ENCODE measurements around the gene DIS3L2. TPM values are rescaled to one million over a fixed set of nuclear protein-coding genes. Genes with fewer than 3 reads are reported as not detected.

The DIS3L2 gene
- polyA plus RNA-seq, 1 experiment, result 8.2 TPM

- H3K27ac ChIP-seq (ENCODE audit: low read depth, low read length), result no peak overlapping the region
- ChIA-PET POLR2A (no interaction called here), CTCF (no interaction called here)
Measured at GRCh38 chr2:232183279-232183678, 221.8 kb downstream of the DIS3L2 start.

DNA sequence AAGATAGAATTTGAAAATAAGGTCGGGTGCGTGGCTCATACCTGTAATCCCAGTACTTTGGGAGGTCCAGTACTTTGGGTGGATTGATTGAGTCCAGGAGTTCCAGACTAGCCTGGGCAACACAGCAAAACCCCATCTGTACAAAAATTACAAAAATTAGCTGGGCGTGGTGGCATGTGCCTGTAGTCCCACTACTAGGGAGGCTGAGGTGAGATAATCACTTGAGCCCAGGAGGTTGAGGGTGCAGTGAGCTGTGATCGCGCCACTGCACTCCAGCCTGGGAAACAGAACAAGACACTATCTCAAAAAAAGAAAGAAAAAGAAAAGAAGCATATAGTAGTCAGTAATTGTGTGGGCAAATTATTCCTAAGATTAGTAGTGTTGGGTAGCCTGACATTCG lies 222.8 kb downstream of the DIS3L2 start:
- ChIA-PET POLR2A (no interaction called here), CTCF (no interaction called here)
- Histone ChIP-seq H3K9me3 (ENCODE audit: control insufficient read depth, insufficient read depth, low read length) (peaks cover 2% of the 10 kb centered on the region; the same call in 1 of the 2 replicates), H3K4me3 (ENCODE audit: low read depth, low read length) (no peak overlapping the region), H3K27ac (ENCODE audit: low read depth, low read length) (no peak overlapping the region), H3K27me3 (ENCODE audit: control insufficient read depth, insufficient read depth, low read length) (no peaks in the 10 kb centered on the region)
- no peak for TF ChIP-seq CTCF (IDR thresholded peaks at IDR 0.05; ENCODE audit: low read depth, low read length)
- no peak for DNase-seq (ENCODE audit: low read depth, low spot score)

More at GRCh38 chr2:232183279-232183678, 221.8 kb downstream of the DIS3L2 start:
- no peaks in the 10 kb centered on the region for H3K27me3 ChIP-seq (ENCODE audit: control insufficient read depth, insufficient read depth, low read length)
- H3K4me3 ChIP-seq (ENCODE audit: low read depth, low read length), result no peak overlapping the region
- no peak for DNase-seq (ENCODE audit: low read depth, low spot score)
- no peak for TF ChIP-seq CTCF (IDR thresholded peaks at IDR 0.05; ENCODE audit: low read depth, low read length)
- peaks cover 2% of the 10 kb centered on the region; the same call in 1 of the 2 replicates for H3K9me3 ChIP-seq (ENCODE audit: control insufficient read depth, insufficient read depth, low read length)

GRCh38 chr2:232190796-232191195 lies 229.3 kb downstream of the DIS3L2 start:
- CTCF ChIA-PET, result no interaction called here
- DNase-seq (ENCODE audit: low read depth, low spot score), result no peak
- POLR2A ChIA-PET, result no interaction called here
- Histone ChIP-seq H3K9me3 (ENCODE audit: control insufficient read depth, insufficient read depth, low read length) (peaks cover 2% of the 10 kb centered on the region; the same call in 1 of the 2 replicates), H3K27me3 (ENCODE audit: control insufficient read depth, insufficient read depth, low read length) (no peaks in the 10 kb centered on the region), H3K27ac (ENCODE audit: low read depth, low read length) (no peak overlapping the region), H3K4me3 (ENCODE audit: low read depth, low read length) (no peak overlapping the region)
- no peak for TF ChIP-seq CTCF (IDR thresholded peaks at IDR 0.05; ENCODE audit: low read depth, low read length)

GRCh38 chr2:232195487-232195886 lies 234.0 kb downstream of the DIS3L2 start:
- no peaks in the 10 kb centered on the region for H3K27me3 ChIP-seq (ENCODE audit: control insufficient read depth, insufficient read depth, low read length)
- H3K9me3 ChIP-seq (ENCODE audit: control insufficient read depth, insufficient read depth, low read length), result peaks cover 2% of the 10 kb centered on the region; the same call in 1 of the 2 replicates
- TF ChIP-seq CTCF (IDR thresholded peaks at IDR 0.05; ENCODE audit: low read depth, low read length), result no peak
- POLR2A ChIA-PET, result no interaction called here
- no peak overlapping the region for H3K27ac ChIP-seq (ENCODE audit: low read depth, low read length)
- CTCF ChIA-PET, result no interaction called here
- no peak overlapping the region for H3K4me3 ChIP-seq (ENCODE audit: low read depth, low read length)
- no peak for DNase-seq (ENCODE audit: low read depth, low spot score)

DNA sequence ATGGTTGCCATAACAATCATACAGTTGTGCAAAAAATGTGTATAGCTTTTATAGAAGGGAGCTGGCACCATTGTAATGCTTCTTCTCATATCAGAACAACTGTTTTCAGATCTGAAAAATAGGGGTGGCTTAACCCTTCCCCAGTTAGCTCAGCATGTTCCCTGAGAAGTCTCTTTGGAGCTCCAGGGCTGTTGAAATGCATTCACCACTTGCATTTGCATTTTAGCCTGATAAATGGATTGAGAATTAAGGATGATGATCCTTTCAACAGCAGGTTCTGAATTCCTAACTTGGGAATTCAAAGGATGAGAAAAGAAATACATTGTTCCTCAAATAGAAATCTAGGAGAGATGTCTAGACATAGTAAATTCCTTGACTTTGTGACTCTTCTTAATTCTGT lies 235.3 kb downstream of the DIS3L2 start:
- no peak for DNase-seq (ENCODE audit: low read depth, low spot score)
- ChIA-PET POLR2A (no interaction called here), CTCF (no interaction called here)
- no peak overlapping the region for H3K4me3 ChIP-seq (ENCODE audit: low read depth, low read length)
- no peak overlapping the region for H3K27ac ChIP-seq (ENCODE audit: low read depth, low read length)
- peaks cover 2% of the 10 kb centered on the region; the same call in 1 of the 2 replicates for H3K9me3 ChIP-seq (ENCODE audit: control insufficient read depth, insufficient read depth, low read length)
- TF ChIP-seq CTCF (IDR thresholded peaks at IDR 0.05; ENCODE audit: low read depth, low read length), result no peak
- H3K27me3 ChIP-seq (ENCODE audit: control insufficient read depth, insufficient read depth, low read length), result no peaks in the 10 kb centered on the region

Data from AG04450 (cell line).